Measurements from ENCODE around the gene DNMBP.

DNA sequence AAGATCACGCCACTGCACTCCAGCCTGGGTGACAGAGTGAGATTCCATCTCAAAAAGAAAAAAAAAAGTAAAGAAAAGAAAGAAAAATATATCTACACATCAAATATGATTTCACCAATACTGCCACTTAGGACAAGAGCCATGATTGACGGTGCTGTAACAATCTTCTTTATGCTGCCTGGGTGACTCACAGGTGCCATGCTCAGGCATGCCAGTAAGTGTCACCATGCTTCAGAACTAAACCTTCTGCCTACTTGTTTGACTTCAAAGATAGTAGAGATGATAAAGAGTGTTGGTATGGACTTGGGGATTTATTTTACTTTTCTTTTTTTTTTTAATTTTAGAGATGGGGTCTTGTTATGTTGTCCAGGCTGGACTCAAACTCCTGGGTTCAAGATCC, 33.6 kb upstream of the DNMBP start:
- TF ChIP-seq POLR2A (IDR thresholded peaks at IDR 0.05; ENCODE audit: low read length) (no peak), MAZ (IDR thresholded peaks at IDR 0.05; ENCODE audit: borderline replicate concordance, low read depth, low read length) (no peak), BHLHE40 (IDR thresholded peaks at IDR 0.05; ENCODE audit: low read depth, low read length) (no peak)
- TF ChIP-seq, protein P1, sequence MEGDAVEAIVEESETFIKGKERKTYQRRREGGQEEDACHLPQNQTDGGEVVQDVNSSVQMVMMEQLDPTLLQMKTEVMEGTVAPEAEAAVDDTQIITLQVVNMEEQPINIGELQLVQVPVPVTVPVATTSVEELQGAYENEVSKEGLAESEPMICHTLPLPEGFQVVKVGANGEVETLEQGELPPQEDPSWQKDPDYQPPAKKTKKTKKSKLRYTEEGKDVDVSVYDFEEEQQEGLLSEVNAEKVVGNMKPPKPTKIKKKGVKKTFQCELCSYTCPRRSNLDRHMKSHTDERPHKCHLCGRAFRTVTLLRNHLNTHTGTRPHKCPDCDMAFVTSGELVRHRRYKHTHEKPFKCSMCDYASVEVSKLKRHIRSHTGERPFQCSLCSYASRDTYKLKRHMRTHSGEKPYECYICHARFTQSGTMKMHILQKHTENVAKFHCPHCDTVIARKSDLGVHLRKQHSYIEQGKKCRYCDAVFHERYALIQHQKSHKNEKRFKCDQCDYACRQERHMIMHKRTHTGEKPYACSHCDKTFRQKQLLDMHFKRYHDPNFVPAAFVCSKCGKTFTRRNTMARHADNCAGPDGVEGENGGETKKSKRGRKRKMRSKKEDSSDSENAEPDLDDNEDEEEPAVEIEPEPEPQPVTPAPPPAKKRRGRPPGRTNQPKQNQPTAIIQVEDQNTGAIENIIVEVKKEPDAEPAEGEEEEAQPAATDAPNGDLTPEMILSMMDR (IDR thresholded peaks at IDR 0.05) = no peak
